Embryonic facial prominence (tissue), 1 donor: ENCODE results near the gene TEFM.
"Not testable (repeated sequence)": the region's sequence is repeated elsewhere in the genome, so short reads cannot be mapped to it uniquely, and the experiment has no call there.

Experiments
- DNase-seq: peaks from one replicate; pipeline ENCODE4 v3.0.0-alpha.2; 2016; ENCODE audit errors: extremely low spot score

The TEFM gene

GRCh38 chr17:30920683-30921543 lies 14.9 kb upstream of the TEFM start:
- no peak for DNase-seq

GRCh38 chr17:30920282-30920681 lies 14.2 kb upstream of the TEFM start:
- DNase-seq = no peak

- no peak for DNase-seq
Measured at GRCh38 chr17:30917050-30917449, 11.0 kb upstream of the TEFM start.

DNA sequence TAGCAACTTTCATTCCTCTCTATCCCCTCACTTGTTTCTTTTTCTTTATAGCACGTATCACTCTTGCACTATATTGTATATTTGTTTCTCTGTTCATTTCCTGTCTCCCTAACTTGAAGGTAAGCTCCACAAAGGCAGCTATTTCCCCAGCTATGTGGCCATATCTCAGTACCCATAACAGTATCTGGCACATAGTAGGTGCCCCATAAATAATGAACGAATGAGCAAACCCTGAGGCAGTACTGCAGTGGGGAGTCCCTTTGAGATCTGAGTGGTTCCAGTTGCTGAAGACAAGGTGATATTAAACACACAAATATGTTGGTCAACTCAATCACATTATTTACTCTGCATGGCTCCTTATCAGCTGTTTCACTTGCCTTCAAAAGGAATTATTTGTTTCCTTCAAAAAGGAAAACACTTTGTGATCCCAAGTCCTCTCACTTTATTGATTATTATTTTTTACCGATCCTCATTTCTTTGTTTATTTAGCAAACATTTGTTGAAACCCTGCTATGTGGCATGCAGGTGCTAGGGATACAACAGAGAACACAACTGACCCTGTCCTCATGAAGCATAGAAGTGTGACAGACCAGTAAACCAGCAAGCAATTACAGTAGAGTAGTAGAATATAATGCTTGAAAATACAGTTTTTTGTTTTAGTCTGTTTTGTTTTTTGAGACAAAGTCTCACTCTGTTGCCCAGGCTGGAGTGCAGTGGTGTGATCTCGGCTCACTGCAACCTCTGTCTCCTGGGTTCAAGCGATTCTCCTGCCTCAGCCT lies 10.0 kb upstream of the TEFM start:
- DNase-seq = no peak

- DNase-seq = no peak
Measured at GRCh38 chr17:30913955-30914354, 7.9 kb upstream of the TEFM start.

DNA sequence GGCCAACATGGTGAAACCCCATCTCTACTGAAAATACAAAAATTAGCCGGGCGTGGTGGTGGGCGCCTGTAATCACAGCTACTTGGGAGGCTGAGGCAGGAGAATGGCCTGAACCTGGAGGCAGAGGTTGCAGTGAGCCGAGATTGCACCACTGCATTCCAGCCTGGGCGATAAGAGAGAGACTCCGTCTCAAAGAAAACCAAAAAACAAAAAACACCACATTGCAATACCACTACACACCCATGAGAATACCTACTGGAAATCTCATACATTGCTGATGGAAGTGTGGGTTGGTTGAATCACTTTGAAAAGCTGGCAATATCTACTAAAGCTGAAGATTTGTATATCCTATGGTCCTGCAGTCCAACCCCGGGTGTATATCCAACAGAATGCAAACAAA lies 4.1 kb upstream of the TEFM start:
- not testable (repeated sequence) for DNase-seq

- no peak for DNase-seq
Measured at GRCh38 chr17:30908717-30909420, 2.8 kb upstream of the TEFM start.

DNA sequence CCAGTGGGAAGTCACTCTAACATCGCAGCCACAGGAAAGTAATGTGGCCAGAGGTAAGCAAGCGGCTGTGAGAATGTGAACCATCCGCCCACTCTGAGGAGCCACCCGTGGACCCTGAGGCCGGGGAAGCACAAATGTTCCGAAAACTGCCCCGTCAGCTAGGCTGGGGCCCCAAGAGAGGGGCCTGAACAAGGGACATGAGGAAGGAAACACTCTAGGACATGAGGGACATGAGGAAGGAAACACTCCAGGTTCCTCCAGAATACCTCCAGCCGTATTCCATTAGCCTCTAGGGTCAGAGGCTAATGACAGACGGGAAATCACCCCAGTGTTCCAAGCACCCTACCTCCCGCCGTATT lies 317 bp downstream of the TEFM start:
- DNase-seq = no peak

DNA sequence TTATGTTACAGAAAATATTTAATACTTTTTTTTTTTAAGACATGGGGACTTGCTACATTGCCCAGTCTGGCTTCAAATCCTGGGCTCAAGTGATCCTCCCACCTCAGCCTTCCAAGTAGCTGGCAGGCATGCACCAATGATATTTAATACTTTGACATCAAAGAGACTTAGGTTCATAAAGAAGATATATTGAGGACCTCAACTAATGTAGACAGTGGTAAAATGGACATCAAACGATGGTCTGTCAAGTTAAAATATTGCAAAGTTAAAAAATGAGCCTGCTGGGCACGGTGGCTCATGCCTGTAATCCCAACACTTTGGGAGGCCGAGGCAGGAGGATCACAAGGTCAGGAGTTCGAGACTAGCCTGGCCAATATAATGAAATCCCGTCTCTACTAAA lies 8.7 kb downstream of the TEFM start:
- no peak for DNase-seq

GRCh38 chr17:30894236-30894635 lies 11.8 kb downstream of the TEFM start:
- DNase-seq = no peak

GRCh38 chr17:30886187-30886586 lies 19.9 kb downstream of the TEFM start:
- no peak for DNase-seq

DNA sequence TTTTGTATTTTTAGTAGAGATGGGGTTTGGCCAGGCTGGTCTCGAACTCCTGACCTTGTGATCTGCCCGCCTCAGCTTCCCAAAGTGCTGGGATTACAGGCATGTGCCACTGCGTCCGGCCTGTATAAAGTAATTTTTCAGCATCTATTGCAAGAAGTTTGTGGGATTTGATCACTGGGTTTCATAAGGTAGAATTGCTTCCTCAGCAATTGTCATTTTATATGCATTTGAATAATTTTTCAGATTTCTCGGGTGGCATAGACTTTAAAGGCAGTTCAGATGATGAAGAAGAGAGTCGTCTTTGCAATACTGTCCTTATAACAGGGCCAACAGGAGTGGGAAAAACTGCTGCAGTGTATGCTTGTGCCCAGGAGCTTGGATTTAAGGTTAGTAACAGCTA lies 37.0 kb downstream of the TEFM start:
- no peak for DNase-seq

DNA sequence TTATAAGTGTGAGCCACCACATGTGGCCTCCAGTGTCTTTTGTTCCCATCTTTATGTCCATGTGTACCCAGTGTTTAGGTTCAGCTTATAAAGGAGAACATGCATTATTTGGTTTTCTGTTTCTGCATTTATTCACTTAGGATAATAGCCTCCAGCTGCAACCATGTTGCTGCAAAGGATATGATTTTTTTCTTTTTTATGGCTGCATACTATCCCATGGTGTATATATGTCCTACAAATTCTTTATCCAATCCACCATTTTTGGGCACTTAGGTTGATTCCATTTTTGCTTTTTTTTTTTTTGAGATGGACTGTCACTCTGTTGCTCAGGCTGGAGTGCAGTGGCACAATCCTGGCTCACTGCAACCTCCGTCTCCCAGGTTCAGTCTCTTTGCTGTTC lies 41.4 kb downstream of the TEFM start:
- no peak for DNase-seq

- no peak for DNase-seq
Measured at GRCh38 chr17:30858556-30859250, 47.3 kb downstream of the TEFM start.

DNA sequence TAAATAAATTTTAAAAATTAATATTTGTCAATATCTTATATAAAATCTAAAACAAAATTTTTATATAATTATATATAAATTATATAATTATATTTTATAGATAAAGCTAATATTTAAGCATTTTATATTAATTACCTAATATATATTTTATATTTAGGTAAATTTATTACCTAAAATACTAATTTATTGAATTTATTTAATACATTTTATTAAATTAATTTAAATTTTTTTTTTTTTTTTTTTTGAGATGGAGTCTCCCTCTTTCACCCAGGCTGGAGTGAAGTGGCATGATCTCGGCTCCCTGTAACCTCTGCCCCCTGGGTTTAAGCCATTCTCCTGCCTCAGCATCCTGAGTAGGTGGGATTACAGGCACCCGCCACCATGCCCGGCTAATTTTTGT lies 51.9 kb downstream of the TEFM start:
- DNase-seq = no peak
